Activated CD8-positive, alpha-beta T cell treated with anti-CD3 and anti-CD28 coated beads for 36 hours (primary cell): Measurements from ENCODE around the gene KIRREL3. TPM values are rescaled to one million over a fixed set of nuclear protein-coding genes. Genes with fewer than 3 reads are reported as not detected.

Source experiments
- ATAC-seq: fragments of 200-7000 bp; cut with Tn5 transposase; one replicate; pipeline ENCODE4 v1.10.0; 2021; ENCODE audit warnings: mild to moderate bottlenecking, moderate library complexity
- CTCF ChIA-PET: fragments of 350-600 bp; sonication (Branson Sonifier 250); formaldehyde crosslinking; loops from one replicate; lab custom pipeline; 2021; ENCODE audit warnings: antibody characterized with exemption; lab: Charles Lee
- POLR2A ChIA-PET: fragments of 350-600 bp; sonication (Branson Sonifier 250); formaldehyde crosslinking; loops from one replicate; lab custom pipeline; 2021; ENCODE audit warnings: antibody characterized with exemption; lab: Charles Lee
- DNase-seq: peaks from one replicate; pipeline ENCODE4 v3.0.0-alpha.2; 2020
- H3K27ac Mint-ChIP-seq: one replicate; pipeline ENCODE4 v1.8.0; 2021; ENCODE audit warnings: mild to moderate bottlenecking, mixed read lengths
- H3K27me3 Mint-ChIP-seq: one replicate; pipeline ENCODE4 v1.8.0; 2021; ENCODE audit warnings: mixed read lengths
- H3K36me3 Mint-ChIP-seq: one replicate; pipeline ENCODE4 v1.8.0; 2021; ENCODE audit warnings: low read depth, mixed read lengths
- H3K4me1 Mint-ChIP-seq: one replicate; pipeline ENCODE4 v1.8.0; 2021; ENCODE audit warnings: low read depth, mixed read lengths
- H3K4me3 Mint-ChIP-seq: one replicate; pipeline ENCODE4 v1.8.0; 2021; ENCODE audit warnings: mild to moderate bottlenecking, moderate library complexity, mixed read lengths
- H3K9me3 Mint-ChIP-seq: one replicate; pipeline ENCODE4 v1.8.0; 2021; ENCODE audit warnings: mixed read lengths
- intact Hi-C: fragments of 100-400 bp; cut with micrococcal nuclease; formaldehyde crosslinking; loops from one replicate; pipeline ENCODE4 v1.10.0; 2022
- total RNA-seq, 2 experiments: library from RNA; stranded (reverse); gene quantifications; one replicate each; pipeline ENCODE4 v1.2.3, GENCODE V29; 2021
- TF ChIP-seq, protein P1 (sequence below): fragments of 200-600 bp; IDR thresholded peaks from one replicate; pipeline ENCODE4 v1.8.0; 2022; ENCODE audit warnings: antibody characterized with exemption, mild to moderate bottlenecking

Gene KIRREL3
- total RNA-seq, 2 experiments from 2014 or later = not detected

DNA sequence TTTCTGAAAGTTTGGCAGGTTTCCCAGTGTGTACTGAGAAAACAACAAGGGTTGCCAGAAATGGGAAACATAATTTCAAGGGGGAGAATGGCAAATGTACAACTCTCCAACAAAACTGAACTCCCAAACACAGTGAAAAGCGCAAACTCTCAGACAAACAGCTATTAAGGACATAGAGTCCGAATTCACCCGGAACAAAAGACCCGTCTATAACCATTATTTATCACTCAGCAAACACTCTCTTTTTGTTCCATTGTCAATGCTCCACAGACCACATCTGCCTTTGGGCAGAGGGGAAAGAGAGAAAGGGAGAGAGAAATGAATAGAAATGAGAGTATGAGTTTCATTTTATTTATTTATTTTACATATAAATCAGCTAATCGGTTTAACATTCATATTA lies 21.7 kb downstream of the KIRREL3 start:
- Mint-ChIP-seq H3K27me3 (peaks cover 17% of the 10 kb centered on the region), H3K36me3 (no peaks in the 10 kb centered on the region)
- CTCF ChIA-PET = interaction anchor here (1.3 to 1.7 kb wide), 2 partner anchors 9 to 12 kb away, joined by 5 to 7 read pairs; no protein-coding TSS in a partner anchor

DNA sequence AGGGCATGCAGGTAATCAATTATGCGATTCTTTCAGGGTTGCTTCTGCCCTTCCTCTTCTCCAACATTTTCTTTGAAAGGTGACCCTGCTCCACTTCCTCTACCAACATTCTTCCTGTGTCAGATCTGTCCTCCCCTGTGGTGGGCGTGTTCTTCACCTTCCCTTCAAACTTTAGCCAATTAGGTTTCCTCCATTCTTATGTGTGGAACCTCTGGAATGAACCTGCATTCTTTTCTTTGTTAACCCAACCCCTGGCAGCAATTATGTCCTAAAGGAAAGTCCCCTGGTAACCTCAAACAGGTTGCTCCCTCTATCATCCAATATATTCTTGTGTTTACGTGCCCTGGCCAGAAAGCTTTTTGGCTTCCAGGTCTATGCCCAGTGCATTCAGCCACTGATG lies 22.4 kb downstream of the KIRREL3 start:
- H3K4me1 Mint-ChIP-seq = no peaks in the 10 kb centered on the region
- ATAC-seq = no peak
- ChIA-PET POLR2A (no interaction called here), CTCF (interaction anchor here (1.3 to 1.7 kb wide), 2 partner anchors 10 to 12 kb away, joined by 5 to 7 read pairs; no protein-coding TSS in a partner anchor)
- DNase-seq = no peak
- H3K27ac Mint-ChIP-seq = no peak overlapping the region
- intact Hi-C loops = no loop called here
- no peaks in the 10 kb centered on the region for H3K36me3 Mint-ChIP-seq
- TF ChIP-seq, protein P1, sequence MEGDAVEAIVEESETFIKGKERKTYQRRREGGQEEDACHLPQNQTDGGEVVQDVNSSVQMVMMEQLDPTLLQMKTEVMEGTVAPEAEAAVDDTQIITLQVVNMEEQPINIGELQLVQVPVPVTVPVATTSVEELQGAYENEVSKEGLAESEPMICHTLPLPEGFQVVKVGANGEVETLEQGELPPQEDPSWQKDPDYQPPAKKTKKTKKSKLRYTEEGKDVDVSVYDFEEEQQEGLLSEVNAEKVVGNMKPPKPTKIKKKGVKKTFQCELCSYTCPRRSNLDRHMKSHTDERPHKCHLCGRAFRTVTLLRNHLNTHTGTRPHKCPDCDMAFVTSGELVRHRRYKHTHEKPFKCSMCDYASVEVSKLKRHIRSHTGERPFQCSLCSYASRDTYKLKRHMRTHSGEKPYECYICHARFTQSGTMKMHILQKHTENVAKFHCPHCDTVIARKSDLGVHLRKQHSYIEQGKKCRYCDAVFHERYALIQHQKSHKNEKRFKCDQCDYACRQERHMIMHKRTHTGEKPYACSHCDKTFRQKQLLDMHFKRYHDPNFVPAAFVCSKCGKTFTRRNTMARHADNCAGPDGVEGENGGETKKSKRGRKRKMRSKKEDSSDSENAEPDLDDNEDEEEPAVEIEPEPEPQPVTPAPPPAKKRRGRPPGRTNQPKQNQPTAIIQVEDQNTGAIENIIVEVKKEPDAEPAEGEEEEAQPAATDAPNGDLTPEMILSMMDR = no peak
- no peak overlapping the region for H3K4me3 Mint-ChIP-seq
- H3K27me3 Mint-ChIP-seq = peaks cover 17% of the 10 kb centered on the region
- no peaks in the 10 kb centered on the region for H3K9me3 Mint-ChIP-seq

More for the DNA sequence above, 21.7 kb downstream of the KIRREL3 start:
- intact Hi-C loops = no loop called here
- TF ChIP-seq, protein P1 = no peak
- Mint-ChIP-seq H3K4me1 (no peaks in the 10 kb centered on the region), H3K4me3 (no peak overlapping the region), H3K27ac (no peak overlapping the region), H3K9me3 (no peaks in the 10 kb centered on the region)
- ATAC-seq (no peak), DNase-seq (no peak)
- POLR2A ChIA-PET = no interaction called here

DNA sequence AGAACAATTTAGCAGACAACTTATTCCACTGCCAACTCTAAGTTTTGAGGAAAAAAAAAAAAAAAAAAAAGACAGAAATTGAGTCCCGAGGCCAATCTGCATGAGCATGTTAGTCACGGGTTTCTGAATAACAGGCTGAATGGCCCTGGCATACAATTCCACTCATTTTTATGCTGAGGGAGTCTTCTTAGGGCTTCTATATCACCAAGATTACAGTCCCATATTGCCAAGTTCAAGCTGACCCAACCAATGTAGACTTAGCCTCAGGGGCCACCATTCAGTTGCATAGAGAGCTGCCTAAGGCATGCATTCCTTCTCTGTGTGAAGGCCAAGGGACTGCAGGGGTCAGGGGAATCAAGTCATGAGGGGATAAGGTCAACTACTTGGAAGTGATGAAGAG lies 27.5 kb downstream of the KIRREL3 start:
- DNase-seq = no peak
- ATAC-seq = no peak
- H3K4me3 Mint-ChIP-seq = no peak overlapping the region
- H3K27me3 Mint-ChIP-seq = peaks cover 25% of the 10 kb centered on the region
- intact Hi-C loops = no loop called here
- TF ChIP-seq, protein P1 = no peak
- POLR2A ChIA-PET = no interaction called here
- H3K4me1 Mint-ChIP-seq = no peaks in the 10 kb centered on the region
- H3K36me3 Mint-ChIP-seq = no peaks in the 10 kb centered on the region
- CTCF ChIA-PET = no interaction called here
- peaks cover 2% of the 10 kb centered on the region for H3K9me3 Mint-ChIP-seq
- H3K27ac Mint-ChIP-seq = no peak overlapping the region

DNA sequence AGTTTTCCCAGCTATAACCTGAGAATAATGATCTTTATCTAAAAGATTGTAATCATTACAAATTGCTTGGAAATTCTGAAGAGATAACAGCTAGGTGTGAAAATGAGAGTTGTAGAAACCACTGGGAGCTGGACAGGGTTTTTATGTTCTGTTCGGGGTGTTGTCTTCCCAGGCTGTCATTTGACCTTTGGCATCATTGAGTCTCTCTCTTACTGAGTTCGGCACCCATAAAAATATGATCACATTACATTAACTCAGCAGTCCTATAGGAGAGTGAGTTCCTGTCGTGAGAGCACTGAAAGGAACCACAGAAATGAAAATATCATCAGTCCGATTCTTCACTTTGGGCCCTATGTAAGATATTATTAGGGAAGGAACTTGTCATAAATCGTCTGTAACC lies 29.3 kb downstream of the KIRREL3 start:
- Mint-ChIP-seq H3K27ac (no peak overlapping the region), H3K9me3 (peaks cover 2% of the 10 kb centered on the region), H3K36me3 (no peaks in the 10 kb centered on the region), H3K4me3 (no peak overlapping the region), H3K27me3 (peaks cover 27% of the 10 kb centered on the region), H3K4me1 (no peaks in the 10 kb centered on the region)
- ATAC-seq = no peak
- ChIA-PET CTCF (interaction anchor here (1.1 kb wide), 1 partner anchor 10 kb away, joined by 3 read pairs; no protein-coding TSS in a partner anchor), POLR2A (no interaction called here)
- intact Hi-C loops = no loop called here
- TF ChIP-seq, protein P1 = no peak
- DNase-seq = no peak

DNA sequence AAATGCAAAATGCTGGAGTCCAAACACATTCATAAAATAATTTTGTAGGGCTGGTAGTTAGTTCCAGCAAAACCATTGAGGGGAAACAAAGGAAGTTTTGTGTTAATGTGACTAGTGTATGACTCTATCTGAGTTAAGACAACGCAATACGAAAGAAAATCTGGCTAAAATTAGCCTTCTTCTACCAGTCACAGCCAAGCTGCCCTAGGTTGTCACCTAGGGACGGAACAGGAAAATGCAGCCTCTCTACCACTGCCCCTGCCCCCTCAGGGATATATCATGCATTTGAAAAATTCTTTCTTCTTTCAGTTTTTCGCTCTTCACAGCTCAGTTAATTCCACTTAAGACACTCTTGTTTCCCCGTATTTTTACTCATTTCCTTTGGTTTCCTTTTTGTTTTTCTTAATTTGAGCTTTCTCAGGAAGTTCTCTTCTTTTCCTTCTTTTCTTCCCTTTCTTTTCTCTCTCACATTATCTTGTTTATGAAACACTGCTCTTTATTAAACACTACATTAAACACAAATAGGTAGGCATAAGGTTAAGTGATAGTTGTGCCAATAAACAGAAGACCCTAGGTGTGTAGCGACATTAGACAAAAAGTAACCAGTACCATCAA lies 30.6 kb downstream of the KIRREL3 start:
- ATAC-seq (no peak), DNase-seq (no peak)
- Mint-ChIP-seq H3K4me3 (no peak overlapping the region), H3K36me3 (no peaks in the 10 kb centered on the region), H3K4me1 (no peaks in the 10 kb centered on the region), H3K9me3 (peaks cover 2% of the 10 kb centered on the region), H3K27me3 (peaks cover 27% of the 10 kb centered on the region), H3K27ac (no peak overlapping the region)
- TF ChIP-seq, protein P1 = no peak
- ChIA-PET CTCF (interaction anchor here (1.0 kb wide), 1 partner anchor 20 kb away, joined by 4 read pairs; no protein-coding TSS in a partner anchor), POLR2A (no interaction called here)
- intact Hi-C loops = no loop called here
